ENCODE results near the gene TMEM255B. TPM values are rescaled to one million over a fixed set of nuclear protein-coding genes. Genes with fewer than 3 reads are reported as not detected.
"Not testable (repeated sequence)": the region's sequence is repeated elsewhere in the genome, so short reads cannot be mapped to it uniquely, and the experiment has no call there.

Gene TMEM255B
- total RNA-seq, 1 experiment from 2014 or later, result 0.86 TPM

GRCh38 chr13:113748862-113749451 lies 10.1 kb upstream of the TMEM255B start:
- Histone ChIP-seq H3K4me1 (ENCODE audit: low read length) (no peaks in the 10 kb centered on the region), H3K27me3 (ENCODE audit: low read length) (no peaks in the 10 kb centered on the region), H3K9me3 (ENCODE audit: low read length) (peaks cover 5% of the 10 kb centered on the region; the same call in 1 of the 2 replicates), H3K4me2 (ENCODE audit: low read depth, low read length, poor library complexity, severe bottlenecking) (no peak overlapping the region), H3K9me2 (replicated peaks; ENCODE audit: insufficient read depth, low read length) (no peaks in the 10 kb centered on the region), H3K4me3 (ENCODE audit: low read length) (no peak overlapping the region), H2AFZ (ENCODE audit: low read length) (no peak overlapping the region), H3K27ac (ENCODE audit: low read length) (no peak overlapping the region), H4K20me1 (ENCODE audit: insufficient read depth, low read depth, low read length) (no peaks in the 10 kb centered on the region), H3K36me3 (ENCODE audit: insufficient read depth, low read length) (no peaks in the 10 kb centered on the region), H3K9ac (ENCODE audit: low read length) (no peak overlapping the region), H3K79me2 (ENCODE audit: low read length) (no peaks in the 10 kb centered on the region)
- DNase-seq, result no peak

DNA sequence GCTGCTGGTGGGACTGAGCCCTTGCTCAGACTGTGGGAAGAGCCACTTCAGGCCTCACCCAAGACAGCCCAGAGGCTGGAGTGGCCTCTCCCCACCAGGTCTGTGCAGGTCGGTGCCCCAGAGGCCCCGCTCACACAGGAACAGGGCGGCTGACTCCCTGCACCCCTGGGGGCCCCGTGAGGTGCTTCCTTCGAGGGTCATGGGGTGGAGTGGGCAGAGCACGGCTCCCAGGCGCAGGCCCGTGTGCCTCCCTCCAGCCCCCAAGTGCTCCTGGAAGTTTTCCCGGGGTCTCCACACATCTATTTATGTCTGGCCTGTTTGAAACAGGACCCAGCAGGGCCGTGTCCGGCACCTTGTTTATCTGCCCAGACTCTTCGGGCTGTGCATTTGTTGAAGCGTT lies 9.5 kb upstream of the TMEM255B start:
- Histone ChIP-seq H3K27ac (ENCODE audit: low read length) (no peak overlapping the region), H3K9me2 (replicated peaks; ENCODE audit: insufficient read depth, low read length) (no peaks in the 10 kb centered on the region), H3K4me2 (ENCODE audit: low read depth, low read length, poor library complexity, severe bottlenecking) (no peak overlapping the region), H3K4me3 (ENCODE audit: low read length) (no peak overlapping the region), H2AFZ (ENCODE audit: low read length) (no peak overlapping the region), H4K20me1 (ENCODE audit: insufficient read depth, low read depth, low read length) (no peaks in the 10 kb centered on the region), H3K9me3 (ENCODE audit: low read length) (peaks cover 5% of the 10 kb centered on the region; the same call in 1 of the 2 replicates), H3K4me1 (ENCODE audit: low read length) (no peaks in the 10 kb centered on the region), H3K27me3 (ENCODE audit: low read length) (no peaks in the 10 kb centered on the region), H3K79me2 (ENCODE audit: low read length) (no peaks in the 10 kb centered on the region), H3K36me3 (ENCODE audit: insufficient read depth, low read length) (no peaks in the 10 kb centered on the region), H3K9ac (ENCODE audit: low read length) (no peak overlapping the region)
- no peak for DNase-seq

- Histone ChIP-seq H3K27ac (ENCODE audit: low read length) (no peak overlapping the region), H3K9ac (ENCODE audit: low read length) (no peak overlapping the region), H3K9me2 (replicated peaks; ENCODE audit: insufficient read depth, low read length) (no peaks in the 10 kb centered on the region), H3K4me3 (ENCODE audit: low read length) (no peak overlapping the region), H2AFZ (ENCODE audit: low read length) (no peak overlapping the region), H3K9me3 (ENCODE audit: low read length) (peaks cover 5% of the 10 kb centered on the region; the same call in 1 of the 2 replicates), H3K27me3 (ENCODE audit: low read length) (no peaks in the 10 kb centered on the region), H3K4me1 (ENCODE audit: low read length) (no peaks in the 10 kb centered on the region), H3K36me3 (ENCODE audit: insufficient read depth, low read length) (no peaks in the 10 kb centered on the region), H3K79me2 (ENCODE audit: low read length) (no peaks in the 10 kb centered on the region), H3K4me2 (ENCODE audit: low read depth, low read length, poor library complexity, severe bottlenecking) (no peak overlapping the region), H4K20me1 (ENCODE audit: insufficient read depth, low read depth, low read length) (no peaks in the 10 kb centered on the region)
- no peak for DNase-seq
These were observed 9.1 kb upstream of the TMEM255B start for GRCh38 chr13:113749967-113750366.

DNA sequence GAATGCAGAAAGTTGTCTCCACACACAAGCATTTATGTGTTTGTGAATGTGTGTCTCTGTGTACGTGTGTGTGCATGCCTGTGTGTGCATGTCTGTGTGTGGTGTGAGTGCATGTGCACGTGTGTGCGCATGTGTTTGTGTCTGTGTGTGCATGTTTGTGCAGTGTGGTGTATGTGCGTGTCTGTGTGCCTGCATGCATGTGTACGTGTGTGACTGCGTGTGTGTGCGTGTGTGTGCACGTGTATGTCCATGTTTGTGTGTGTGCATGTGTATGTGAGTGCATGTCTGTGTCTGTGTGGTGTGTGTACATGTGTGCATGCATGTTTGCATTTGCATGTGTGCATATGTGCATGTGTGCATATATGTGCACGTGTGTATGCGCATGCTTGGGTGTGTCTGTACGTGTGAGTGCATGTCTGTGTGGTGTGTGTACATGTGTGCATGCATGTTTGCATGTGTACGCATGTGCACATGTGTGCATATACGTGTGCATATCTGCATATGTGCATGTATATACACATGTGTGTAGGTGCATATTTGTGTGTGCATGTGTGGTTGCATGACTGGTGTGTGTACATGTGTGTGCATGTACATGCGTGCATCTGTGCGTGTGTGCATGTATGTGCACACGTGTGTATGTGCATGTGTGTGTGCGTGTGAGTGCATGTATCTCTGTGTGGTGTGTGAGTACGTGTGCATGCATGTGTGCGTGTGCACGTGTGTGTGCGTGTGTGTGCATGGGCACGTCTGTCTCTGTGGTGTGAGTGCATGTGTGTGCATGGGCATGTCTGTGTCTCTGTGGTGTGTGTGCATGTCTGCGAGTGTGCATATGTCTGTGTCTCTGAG lies 8.2 kb upstream of the TMEM255B start:
- Histone ChIP-seq H3K9me2 (replicated peaks; ENCODE audit: insufficient read depth, low read length) (no peaks in the 10 kb centered on the region), H3K4me2 (ENCODE audit: low read depth, low read length, poor library complexity, severe bottlenecking) (no peak overlapping the region), H3K4me1 (ENCODE audit: low read length) (no peaks in the 10 kb centered on the region), H3K9ac (ENCODE audit: low read length) (no peak overlapping the region), H3K4me3 (ENCODE audit: low read length) (no peak overlapping the region), H3K9me3 (ENCODE audit: low read length) (peaks cover 5% of the 10 kb centered on the region; the same call in 1 of the 2 replicates), H3K79me2 (ENCODE audit: low read length) (no peaks in the 10 kb centered on the region), H3K27me3 (ENCODE audit: low read length) (no peaks in the 10 kb centered on the region), H4K20me1 (ENCODE audit: insufficient read depth, low read depth, low read length) (no peaks in the 10 kb centered on the region), H3K36me3 (ENCODE audit: insufficient read depth, low read length) (no peaks in the 10 kb centered on the region), H3K27ac (ENCODE audit: low read length) (no peak overlapping the region), H2AFZ (ENCODE audit: low read length) (no peak overlapping the region)
- no peak for DNase-seq

- Histone ChIP-seq H3K27me3 (ENCODE audit: low read length) (no peaks in the 10 kb centered on the region), H3K4me1 (ENCODE audit: low read length) (no peaks in the 10 kb centered on the region), H3K27ac (ENCODE audit: low read length) (no peak overlapping the region), H2AFZ (ENCODE audit: low read length) (no peak overlapping the region), H3K79me2 (ENCODE audit: low read length) (no peaks in the 10 kb centered on the region), H3K4me2 (ENCODE audit: low read depth, low read length, poor library complexity, severe bottlenecking) (no peak overlapping the region), H4K20me1 (ENCODE audit: insufficient read depth, low read depth, low read length) (no peaks in the 10 kb centered on the region), H3K36me3 (ENCODE audit: insufficient read depth, low read length) (no peaks in the 10 kb centered on the region), H3K9me3 (ENCODE audit: low read length) (peaks cover 5% of the 10 kb centered on the region; the same call in 1 of the 2 replicates), H3K9me2 (replicated peaks; ENCODE audit: insufficient read depth, low read length) (no peaks in the 10 kb centered on the region), H3K9ac (ENCODE audit: low read length) (no peak overlapping the region), H3K4me3 (ENCODE audit: low read length) (no peak overlapping the region)
- no peak for DNase-seq
These were observed 7.5 kb upstream of the TMEM255B start for GRCh38 chr13:113751491-113751890.

- not testable (repeated sequence) for H4K20me1 ChIP-seq (ENCODE audit: insufficient read depth, low read depth, low read length); H3K9me2 ChIP-seq (replicated peaks; ENCODE audit: insufficient read depth, low read length); H3K27ac ChIP-seq (ENCODE audit: low read length); H3K36me3 ChIP-seq (ENCODE audit: insufficient read depth, low read length); H2AFZ ChIP-seq (ENCODE audit: low read length); H3K4me3 ChIP-seq (ENCODE audit: low read length); H3K4me1 ChIP-seq (ENCODE audit: low read length); DNase-seq; H3K9me3 ChIP-seq (ENCODE audit: low read length); H3K9ac ChIP-seq (ENCODE audit: low read length); H3K4me2 ChIP-seq (ENCODE audit: low read depth, low read length, poor library complexity, severe bottlenecking); H3K27me3 ChIP-seq (ENCODE audit: low read length); H3K79me2 ChIP-seq (ENCODE audit: low read length)
These were observed 6.6 kb upstream of the TMEM255B start for GRCh38 chr13:113752211-113752986.

- Histone ChIP-seq H3K9me3 (ENCODE audit: low read length) (peaks cover 5% of the 10 kb centered on the region; the same call in 1 of the 2 replicates), H3K36me3 (ENCODE audit: insufficient read depth, low read length) (no peaks in the 10 kb centered on the region), H3K4me2 (ENCODE audit: low read depth, low read length, poor library complexity, severe bottlenecking) (no peak overlapping the region), H3K27me3 (ENCODE audit: low read length) (no peaks in the 10 kb centered on the region), H3K4me1 (ENCODE audit: low read length) (peaks cover 3% of the 10 kb centered on the region), H2AFZ (ENCODE audit: low read length) (no peak overlapping the region), H3K4me3 (ENCODE audit: low read length) (no peak overlapping the region), H4K20me1 (ENCODE audit: insufficient read depth, low read depth, low read length) (no peaks in the 10 kb centered on the region), H3K27ac (ENCODE audit: low read length) (no peak overlapping the region), H3K9ac (ENCODE audit: low read length) (no peak overlapping the region), H3K79me2 (ENCODE audit: low read length) (no peaks in the 10 kb centered on the region), H3K9me2 (replicated peaks; ENCODE audit: insufficient read depth, low read length) (no peaks in the 10 kb centered on the region)
- DNase-seq, result no peak
These were observed 5.9 kb upstream of the TMEM255B start for GRCh38 chr13:113753171-113753570.

DNA sequence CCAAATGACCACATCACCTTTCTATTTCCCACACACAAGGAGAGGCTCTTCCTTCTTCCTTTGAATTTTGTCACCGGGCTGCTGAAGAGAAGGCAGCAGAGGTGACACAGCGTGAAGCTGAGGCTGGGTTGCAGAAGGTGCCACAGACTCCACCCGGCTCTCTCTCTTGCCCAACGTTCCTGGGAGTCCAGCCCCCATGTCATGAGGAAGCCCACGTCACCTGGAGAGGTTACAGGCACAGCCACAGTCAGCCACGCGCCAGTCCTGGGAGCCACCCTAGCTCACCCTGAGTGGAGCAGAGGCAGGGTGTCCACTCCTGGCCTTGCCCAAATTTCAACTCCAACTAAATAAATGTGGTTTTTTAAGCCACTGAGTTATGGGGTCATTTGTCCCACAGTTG lies 4.8 kb upstream of the TMEM255B start:
- no peak overlapping the region for H3K4me3 ChIP-seq (ENCODE audit: low read length)
- no peak overlapping the region for H3K9ac ChIP-seq (ENCODE audit: low read length)
- no peak overlapping the region for H2AFZ ChIP-seq (ENCODE audit: low read length)
- H4K20me1 ChIP-seq (ENCODE audit: insufficient read depth, low read depth, low read length), result no peaks in the 10 kb centered on the region
- no peak overlapping the region for H3K4me2 ChIP-seq (ENCODE audit: low read depth, low read length, poor library complexity, severe bottlenecking)
- no peaks in the 10 kb centered on the region for H3K36me3 ChIP-seq (ENCODE audit: insufficient read depth, low read length)
- peaks cover 12% of the 10 kb centered on the region for H3K4me1 ChIP-seq (ENCODE audit: low read length)
- no peak for DNase-seq
- peaks cover 5% of the 10 kb centered on the region; the same call in 1 of the 2 replicates for H3K9me3 ChIP-seq (ENCODE audit: low read length)
- no peaks in the 10 kb centered on the region for H3K79me2 ChIP-seq (ENCODE audit: low read length)
- H3K9me2 ChIP-seq (replicated peaks; ENCODE audit: insufficient read depth, low read length), result no peaks in the 10 kb centered on the region
- H3K27ac ChIP-seq (ENCODE audit: low read length), result no peak overlapping the region
- H3K27me3 ChIP-seq (ENCODE audit: low read length), result no peaks in the 10 kb centered on the region

All from Karpas-422 (cell line).